GM12878 (cell line): ENCODE results near the gene ULK4. TPM values are rescaled to one million over a fixed set of nuclear protein-coding genes. Genes with fewer than 3 reads are reported as not detected.

Experiments
- ATAC-seq: fragments of 200-7000 bp; cut with Tn5 transposase; 3 replicates; pipeline ENCODE4 v1.9.1; 2020; ENCODE audit warnings: mild to moderate bottlenecking, moderate library complexity
- BruUV-seq: library from RNA; stranded (reverse); fragments of 400-500 nt; replicated peaks from 2 replicates; lab custom pipeline; 2021; lab: Mats Ljungman, UMichigan
- CTCF ChIA-PET: fragments of 300-600 bp; sonication (Branson Sonifier 250); formaldehyde crosslinking; extraction: SDS; loops from one replicate; lab custom pipeline; 2021; ENCODE audit warnings: inconsistent platforms; lab: Yijun Ruan, JAX
- POLR2A ChIA-PET: fragments of 350-600 bp; formaldehyde crosslinking; extraction: SDS; loops from one replicate; lab custom pipeline; 2021; ENCODE audit warnings: inconsistent platforms; lab: Charles Lee
- RAD21 ChIA-PET: fragments of 300-600 bp; sonication (Branson Sonifier 250); formaldehyde crosslinking; loops from one replicate; lab custom pipeline; 2023; ENCODE audit warnings: antibody characterized with exemption; ENCODE audit not compliant: unreplicated experiment; lab: Charles Lee
- SMC1A ChIA-PET: fragments of 300-600 bp; sonication (Branson Sonifier 250); formaldehyde crosslinking; loops from one replicate; lab custom pipeline; 2023; ENCODE audit not compliant: unreplicated experiment, uncharacterized antibody; lab: Charles Lee
- DNase-seq: peaks from one replicate; pipeline ENCODE4 v3.0.0-alpha.2; 2011; ENCODE audit warnings: low read depth, low spot score
- FAIRE-seq: peaks from 3 replicates; lab custom pipeline; 2011; peaks lifted over from hg19 to GRCh38; lab: Jason Lieb, UNC
- H2AFZ ChIP-seq: 2 replicates; pipeline ENCODE4 v1.6.0; 2011; ENCODE audit warnings: low read depth, low read length, control low read depth; ENCODE audit not compliant: control insufficient read depth
- H3K27ac ChIP-seq: 2 replicates; pipeline ENCODE4 v1.5.1; 2011; ENCODE audit warnings: control low read depth; ENCODE audit not compliant: control insufficient read depth, insufficient read depth
- H3K27me3 ChIP-seq, 2 experiments: replicated peaks in 1 of 2; 2 replicates each; pipeline versions ENCODE4 v1.6.0 to v1.6.1; 2011; ENCODE audit warnings: low read length in 1 of 2; ENCODE audit not compliant: control insufficient read depth in 2 of 2, insufficient read depth in 2 of 2
- H3K36me3 ChIP-seq, 2 experiments: 2 replicates each; pipeline ENCODE4 v1.5.1; 2011; ENCODE audit warnings: low read length in 1 of 2; ENCODE audit not compliant: control insufficient read depth in 2 of 2, insufficient read depth in 2 of 2
- H3K4me1 ChIP-seq: 2 replicates; pipeline ENCODE4 v1.6.1; 2011; ENCODE audit warnings: mild to moderate bottlenecking, low read length, moderate library complexity, mixed read lengths; ENCODE audit not compliant: control insufficient read depth, insufficient read depth
- H3K4me2 ChIP-seq: 2 replicates; pipeline ENCODE4 v1.6.0; 2011; ENCODE audit warnings: control low read depth; ENCODE audit not compliant: control insufficient read depth, insufficient read depth
- H3K4me3 ChIP-seq: fragments of 200-600 bp; sonication (generic); 2 replicates; pipeline ENCODE4 v1.5.1; 2016
- H3K79me2 ChIP-seq: 2 replicates; pipeline ENCODE4 v1.6.0; 2011; ENCODE audit warnings: low read length; ENCODE audit not compliant: control insufficient read depth, insufficient read depth
- H3K9ac ChIP-seq: 2 replicates; pipeline ENCODE4 v1.8.0; 2011; ENCODE audit warnings: low read length, control low read depth, mixed read lengths; ENCODE audit not compliant: control insufficient read depth, insufficient read depth
- H3K9me3 ChIP-seq: replicated peaks from 3 replicates; pipeline ENCODE4 v1.5.1; 2011; ENCODE audit warnings: mild to moderate bottlenecking, low read length; ENCODE audit not compliant: control insufficient read depth, insufficient read depth
- H4K20me1 ChIP-seq: 2 replicates; pipeline ENCODE4 v1.6.0; 2011; ENCODE audit not compliant: control insufficient read depth, insufficient read depth
- ATF3 ChIP-seq: IDR thresholded peaks from 2 replicates; pipeline ENCODE4 v1.6.1; 2011; ENCODE audit warnings: low read depth, mild to moderate bottlenecking, low read length, moderate library complexity, borderline replicate concordance; ENCODE audit errors: extremely low read depth
- BCL11A ChIP-seq: IDR thresholded peaks from 2 replicates; pipeline ENCODE4 v1.6.1; 2011; ENCODE audit warnings: low read depth, low read length
- CBX3 ChIP-seq: fragments of 200-600 bp; sonication (generic); IDR thresholded peaks from 2 replicates; pipeline ENCODE4 v1.6.1; 2016; ENCODE audit warnings: low read depth, borderline replicate concordance
- CBX5 ChIP-seq: sonication (generic); IDR thresholded peaks from 2 replicates; pipeline ENCODE4 v1.6.1; 2016; ENCODE audit warnings: low read depth, moderate library complexity, mild to moderate bottlenecking, inconsistent platforms
- DPF2 ChIP-seq: fragments of 450-650 bp; IDR thresholded peaks from 2 replicates; pipeline ENCODE4 v1.6.1; 2017; ENCODE audit warnings: mild to moderate bottlenecking
- EGR1 ChIP-seq, 2 experiments: IDR thresholded peaks; 1 replicate in 1 of 2; 2 replicates in 1 of 2; pipeline ENCODE4 v1.6.1; 2011 to 2012; ENCODE audit warnings: low read depth in 2 of 2, low read length in 2 of 2, borderline replicate concordance in 1 of 2, mild to moderate bottlenecking in 1 of 2, moderate library complexity in 1 of 2
- HSF1 ChIP-seq: fragments of 150-350 bp; IDR thresholded peaks from 2 replicates; pipeline ENCODE4 v1.6.1; 2014; ENCODE audit warnings: mild to moderate bottlenecking, low read depth, low read length
- RFX5 ChIP-seq: IDR thresholded peaks from 2 replicates; pipeline ENCODE4 v1.6.1; 2011; ENCODE audit warnings: low read depth, low read length, improper control_type of control experiment
- SIN3A ChIP-seq: IDR thresholded peaks from 2 replicates; pipeline ENCODE4 v1.6.1; 2012; ENCODE audit warnings: low read depth, low read length, improper control_type of control experiment
- TCF3 ChIP-seq: IDR thresholded peaks from 2 replicates; pipeline ENCODE4 v1.6.1; 2012; ENCODE audit warnings: low read depth, mild to moderate bottlenecking, low read length, borderline replicate concordance; ENCODE audit not compliant: insufficient read depth
- WGBS: methylation state at CpG from one replicate; pipeline ENCODE4 v1.1.6; 2016; ENCODE audit warnings: low lambda C conversion rate; ENCODE audit not compliant: insufficient replicate concordance, insufficient coverage; ENCODE audit errors: missing lambda C conversion rate; 5-methylcytosine and 5-hydroxymethylcytosine counted together
- in situ Hi-C: fragments of 300-500 bp; cut with MboI; formaldehyde crosslinking; loops from 9 replicates; pipeline ENCODE4 v1.14.3; 2018; ENCODE audit warnings: mixed read lengths
- intact Hi-C: fragments of 100-400 bp; cut with micrococcal nuclease; formaldehyde crosslinking; loops from one replicate; pipeline ENCODE4 v1.14.2; 2022; ENCODE audit not compliant: unreplicated experiment
- polyA plus RNA-seq, 11 experiments: library from polyadenylated mRNA; depleted of rRNA in 4 of 11; unstranded in 6 of 11; stranded (reverse) in 5 of 11; fragments of >200 nt; fragmentation: Nextera tagmentation in 4 of 11; fragmentation: Illumina TruSeq in 1 of 11; extraction: Ambion mirVana in 4 of 11; extraction: Trizol in 1 of 11; gene quantifications; 1 replicate in 1 of 11; 2 replicates in 10 of 11; pipeline versions ENCODE4 v1.2.1 to v1.2.3, GENCODE V29; 2011 to 2016; ENCODE audit warnings: inconsistent platforms in 2 of 11, missing spikeins in 2 of 11, low read depth in 1 of 11
- total RNA-seq, 4 experiments: library from RNA; depleted of rRNA in 3 of 4; stranded (reverse); fragments of >200 nt in 3 of 4; fragmentation: Illumina TruSeq in 1 of 4; extraction: Trizol in 1 of 4; gene quantifications; 2 replicates each; pipeline versions ENCODE4 v1.2.1 to v1.2.3, GENCODE V29; 2013 to 2021

The ULK4 gene
- total and polyA plus RNA-seq, 10 of the 15 experiments (the other 5 are each of a cell fraction or from before 2014, with no cell fraction given): 3.5 to 7.6 (median 6.3) TPM

- ChIA-PET CTCF (no interaction called here), RAD21 (no interaction called here), POLR2A (no interaction called here), SMC1A (interaction anchor here (0.6 kb wide), 1 partner anchor 30 kb away, joined by 4 read pairs; no protein-coding TSS in a partner anchor)
- H3K4me2 ChIP-seq: no peak overlapping the region
- no peaks in the 10 kb centered on the region for H3K36me3 ChIP-seq
- in situ Hi-C loops (no loop called here), intact Hi-C loops (no loop called here)
- DNase-seq (no peak), ATAC-seq (no peak), FAIRE-seq (no peak)
- no peaks in the 10 kb centered on the region for H3K4me1 ChIP-seq
- TF ChIP-seq RFX5 (no peak), HSF1 (no peak), ATF3 (no peak), SIN3A (no peak), DPF2 (no peak), CBX5 (no peak), CBX3 (no peak), TCF3 (no peak), EGR1 (IDR thresholded peaks at IDR 0.05; ENCODE audit: borderline replicate concordance in 1 of 2, low read depth in 2 of 2, low read length in 2 of 2) (no peak), BCL11A (no peak)
- H3K27me3 ChIP-seq: no peaks in the 10 kb centered on the region
- H3K27ac ChIP-seq: no peak overlapping the region
- BruUV-seq: no TSS peak
- no peak overlapping the region for H2AFZ ChIP-seq
- no peaks in the 10 kb centered on the region for H3K79me2 ChIP-seq
- 63% methylated on average over 8 of the region's 8 CpGs for WGBS
- no peaks in the 10 kb centered on the region for H3K9me3 ChIP-seq
- no peak overlapping the region for H3K9ac ChIP-seq
- H3K4me3 ChIP-seq: no peak overlapping the region
- no peaks in the 10 kb centered on the region for H4K20me1 ChIP-seq
Measured at GRCh38 chr3:41808618-41809017, 153.3 kb downstream of the ULK4 start.
